Bronchial epithelial cell (primary cell): ENCODE measurements around the gene FBF1. TPM values are rescaled to one million over a fixed set of nuclear protein-coding genes. Genes with fewer than 3 reads are reported as not detected.

ENCODE experiments used
- DNase-seq: peaks from one replicate; pipeline ENCODE4 v3.0.0-alpha.2; 2010; ENCODE audit warnings: low read depth
- FAIRE-seq: peaks from 2 replicates; lab custom pipeline; 2011; peaks lifted over from hg19 to GRCh38; lab: Jason Lieb, UNC
- H3K27me3 ChIP-seq: 2 replicates; pipeline ENCODE4 v1.5.1; 2011; ENCODE audit warnings: low read length; ENCODE audit not compliant: control insufficient read depth, insufficient read depth
- H3K36me3 ChIP-seq: 2 replicates; pipeline ENCODE4 v1.5.1; 2011; ENCODE audit warnings: low read length; ENCODE audit not compliant: control insufficient read depth, insufficient read depth
- H3K4me3 ChIP-seq: 2 replicates; pipeline ENCODE4 v1.5.1; 2011; ENCODE audit warnings: mild to moderate bottlenecking, low read depth, low read length, control low read depth
- total RNA-seq: library from RNA; depleted of rRNA; stranded (reverse); fragments of >200 nt; gene quantifications from 2 replicates; pipeline ENCODE4 v1.2.1, GENCODE V29; 2014
- TF ChIP-seq, protein P1 (sequence below): IDR thresholded peaks from 2 replicates; pipeline ENCODE4 v1.5.1; 2011; ENCODE audit warnings: mild to moderate bottlenecking, moderate library complexity, low read length, control low read depth, inconsistent platforms; ENCODE audit not compliant: insufficient read depth, severe bottlenecking

Gene FBF1
- total RNA-seq, 1 donor from 2014 or later: 10.5 TPM

DNA sequence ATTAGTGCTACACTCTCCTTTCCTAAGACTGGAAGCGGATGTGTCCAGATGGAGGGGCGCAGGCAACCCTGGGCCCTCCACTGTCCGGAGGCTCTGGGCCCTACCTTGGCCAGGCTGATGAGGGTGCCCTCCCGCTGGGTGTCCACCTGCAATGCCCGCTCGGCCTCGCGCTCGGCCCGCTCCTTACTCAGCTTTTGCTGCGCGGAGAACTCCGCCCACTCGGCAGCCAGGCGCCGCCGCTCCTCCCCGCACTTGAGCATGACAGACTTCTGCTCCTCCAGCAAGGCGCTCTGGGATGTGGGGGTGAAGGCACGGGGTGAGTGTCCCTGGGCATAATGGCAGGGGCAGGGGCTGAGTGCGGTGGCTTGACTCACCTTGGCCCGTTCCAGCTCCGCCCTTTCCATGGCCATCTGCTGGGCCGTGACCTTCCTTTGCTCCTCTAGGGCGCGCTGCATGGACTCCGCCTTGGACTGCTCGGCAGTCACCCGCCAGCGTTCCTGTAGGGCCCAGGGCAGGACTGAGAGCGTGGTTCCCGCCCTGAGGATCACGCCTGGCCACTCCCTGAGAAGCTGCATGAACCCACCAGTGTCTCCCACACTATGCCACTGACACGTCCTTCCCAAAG is 26.1 kb downstream of the FBF1 start:
- FAIRE-seq: no peak
- no peak for DNase-seq
- Histone ChIP-seq H3K4me3 (no peak overlapping the region), H3K36me3 (peaks cover 4% of the 10 kb centered on the region), H3K27me3 (no peaks in the 10 kb centered on the region)
- TF ChIP-seq, protein P1, sequence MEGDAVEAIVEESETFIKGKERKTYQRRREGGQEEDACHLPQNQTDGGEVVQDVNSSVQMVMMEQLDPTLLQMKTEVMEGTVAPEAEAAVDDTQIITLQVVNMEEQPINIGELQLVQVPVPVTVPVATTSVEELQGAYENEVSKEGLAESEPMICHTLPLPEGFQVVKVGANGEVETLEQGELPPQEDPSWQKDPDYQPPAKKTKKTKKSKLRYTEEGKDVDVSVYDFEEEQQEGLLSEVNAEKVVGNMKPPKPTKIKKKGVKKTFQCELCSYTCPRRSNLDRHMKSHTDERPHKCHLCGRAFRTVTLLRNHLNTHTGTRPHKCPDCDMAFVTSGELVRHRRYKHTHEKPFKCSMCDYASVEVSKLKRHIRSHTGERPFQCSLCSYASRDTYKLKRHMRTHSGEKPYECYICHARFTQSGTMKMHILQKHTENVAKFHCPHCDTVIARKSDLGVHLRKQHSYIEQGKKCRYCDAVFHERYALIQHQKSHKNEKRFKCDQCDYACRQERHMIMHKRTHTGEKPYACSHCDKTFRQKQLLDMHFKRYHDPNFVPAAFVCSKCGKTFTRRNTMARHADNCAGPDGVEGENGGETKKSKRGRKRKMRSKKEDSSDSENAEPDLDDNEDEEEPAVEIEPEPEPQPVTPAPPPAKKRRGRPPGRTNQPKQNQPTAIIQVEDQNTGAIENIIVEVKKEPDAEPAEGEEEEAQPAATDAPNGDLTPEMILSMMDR: no peak

DNA sequence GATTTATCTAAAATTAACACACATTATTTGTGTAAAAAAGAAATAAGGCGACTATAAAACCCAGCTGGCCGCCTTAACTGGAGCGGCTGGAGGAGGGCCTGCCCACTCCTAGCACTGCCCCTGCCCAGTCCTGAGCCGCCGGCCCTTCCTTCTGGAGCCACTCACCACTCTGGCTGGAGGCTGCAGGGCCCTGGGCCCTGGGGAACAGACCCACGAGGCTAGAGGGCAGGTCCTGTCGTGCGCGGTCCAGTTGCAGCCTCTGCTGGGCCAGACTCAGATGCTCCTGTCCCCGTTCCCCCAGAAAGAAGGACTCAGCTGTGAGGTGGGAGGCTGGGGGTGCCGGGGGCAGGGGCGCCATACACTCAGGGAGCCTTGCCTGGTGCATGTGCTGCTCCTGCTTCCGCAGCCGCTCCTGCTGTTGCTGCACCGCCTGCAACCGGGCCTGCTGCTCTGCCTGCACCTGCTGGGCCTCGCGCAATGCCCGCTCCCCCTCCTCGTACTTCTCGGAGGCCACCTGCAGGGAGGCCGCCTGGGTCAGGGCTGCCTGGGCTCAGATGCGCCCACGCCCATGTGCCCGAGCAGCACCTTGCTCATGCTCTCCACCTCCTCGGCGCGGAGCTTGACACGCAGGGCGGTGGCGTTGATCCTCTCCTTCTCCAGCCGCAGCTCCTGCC is 27.2 kb downstream of the FBF1 start:
- DNase-seq: no peak
- H3K36me3 ChIP-seq: peaks cover 4% of the 10 kb centered on the region
- FAIRE-seq: no peak
- H3K27me3 ChIP-seq: no peaks in the 10 kb centered on the region
- H3K4me3 ChIP-seq: no peak overlapping the region
- TF ChIP-seq, protein P1: no peak

DNA sequence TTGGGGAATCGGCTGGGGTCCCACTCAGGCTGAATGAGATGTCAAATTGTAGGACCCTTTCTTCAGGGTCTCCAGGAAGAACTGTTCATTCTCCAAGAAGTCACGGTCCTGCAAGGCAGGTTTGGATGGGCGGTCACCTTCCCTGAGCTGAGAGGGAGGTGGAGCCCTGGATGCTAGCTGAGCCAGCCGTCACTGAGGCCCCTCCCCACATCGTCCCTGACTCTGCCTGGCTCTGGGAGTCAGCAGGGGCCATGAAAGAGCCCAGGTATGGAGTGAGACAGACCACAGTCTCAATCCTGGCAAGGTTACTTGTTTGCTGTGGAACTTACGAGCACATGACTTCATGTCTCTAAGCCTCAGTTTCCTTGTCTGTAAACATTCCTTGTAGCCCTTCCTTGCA is 30.1 kb downstream of the FBF1 start:
- FAIRE-seq (no peak), DNase-seq (no peak)
- Histone ChIP-seq H3K36me3 (peaks cover 4% of the 10 kb centered on the region), H3K4me3 (no peak overlapping the region), H3K27me3 (no peaks in the 10 kb centered on the region)
- TF ChIP-seq, protein P1: no peak

DNA sequence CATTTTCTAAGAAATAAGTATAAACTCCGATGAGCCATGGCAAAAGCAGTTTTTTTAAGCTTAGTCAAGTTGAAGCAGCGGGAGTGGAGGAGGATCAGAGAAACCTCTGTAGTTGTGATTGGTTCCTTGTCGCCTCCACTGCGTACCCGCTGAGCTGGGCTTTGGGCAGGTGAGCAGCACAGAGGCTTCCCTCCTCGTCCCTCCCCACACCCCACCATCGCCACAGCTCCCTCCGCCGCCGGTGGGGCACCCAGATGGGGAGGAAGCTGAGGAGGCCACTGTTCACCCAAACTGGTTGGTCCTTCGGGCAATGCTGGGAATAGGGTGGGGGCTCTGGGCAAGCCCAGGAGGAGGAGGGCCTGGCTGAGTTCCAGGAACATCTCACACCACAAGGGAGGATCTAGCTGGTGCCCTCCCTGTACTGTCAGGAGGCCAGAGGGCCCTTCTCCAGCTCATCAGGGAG is 31.0 kb downstream of the FBF1 start:
- Histone ChIP-seq H3K4me3 (no peak overlapping the region), H3K36me3 (peaks cover 3% of the 10 kb centered on the region), H3K27me3 (no peaks in the 10 kb centered on the region)
- DNase-seq (peak; percentile 48), FAIRE-seq (no peak)
- TF ChIP-seq, protein P1: no peak

DNA sequence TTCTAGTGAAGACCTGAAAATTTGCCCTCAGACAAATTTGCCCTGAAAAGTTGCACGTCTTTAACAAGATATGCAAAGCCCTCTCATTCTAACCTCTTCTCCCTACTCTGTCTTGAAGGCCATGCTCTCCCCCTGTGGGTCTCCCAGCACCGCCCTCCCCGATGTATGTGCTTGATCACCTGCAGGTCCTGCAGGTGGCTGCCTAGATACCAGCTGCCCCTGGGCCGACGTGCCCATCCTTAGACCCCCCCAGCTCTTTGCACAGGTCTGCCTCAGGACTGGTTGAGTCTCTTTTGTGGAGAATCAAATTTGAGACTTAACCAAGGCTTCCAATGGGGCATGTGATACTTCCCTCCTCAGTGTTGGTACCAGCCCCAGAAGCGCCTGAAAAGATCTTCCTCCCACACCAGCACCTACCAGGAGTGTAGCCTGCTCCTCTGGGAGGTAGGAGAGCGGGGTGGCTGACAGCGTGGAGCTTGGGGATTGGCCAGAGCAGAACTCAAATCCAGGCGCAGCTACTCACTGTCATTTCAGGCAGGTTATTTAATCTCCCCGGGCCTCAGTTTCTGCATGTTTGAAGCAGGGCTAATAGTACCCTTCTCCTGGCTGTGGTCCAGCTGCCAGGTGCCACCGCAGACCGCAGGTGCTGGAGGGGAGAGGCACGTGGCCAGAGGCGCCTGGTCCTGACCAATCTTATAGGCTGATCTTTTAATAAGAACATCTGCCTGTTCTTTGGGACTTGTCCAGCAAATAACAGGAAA is 31.6 kb downstream of the FBF1 start:
- FAIRE-seq (no peak), DNase-seq (no peak)
- H3K4me3 ChIP-seq: no peak overlapping the region
- TF ChIP-seq, protein P1: no peak
- H3K27me3 ChIP-seq: no peaks in the 10 kb centered on the region
- peaks cover 3% of the 10 kb centered on the region for H3K36me3 ChIP-seq
